Mesenchymal stem cell (in vitro differentiated cells and primary cell): ENCODE results near the gene PEDS1.

Experiments used
- DNase-seq: peaks from one replicate; pipeline ENCODE4 v3.0.0-alpha.2; 2013
- H2AFZ ChIP-seq: one replicate; pipeline ENCODE4 v1.6.1; 2013; ENCODE audit warnings: low read depth, mild to moderate bottlenecking, control low read depth, inconsistent platforms, low read length, moderate library complexity
- H2AK5ac ChIP-seq: 2 replicates; pipeline ENCODE4 v1.6.1; 2013; ENCODE audit warnings: low read length, moderate library complexity, mild to moderate bottlenecking, inconsistent platforms; ENCODE audit not compliant: severe bottlenecking
- H2BK120ac ChIP-seq: one replicate; pipeline ENCODE4 v1.6.1; 2013; ENCODE audit warnings: low read depth, mild to moderate bottlenecking, inconsistent platforms, low read length, moderate library complexity
- H2BK12ac ChIP-seq, 2 experiments: one replicate each; pipeline ENCODE4 v1.6.1; 2013; ENCODE audit warnings: inconsistent platforms in 2 of 2, low read length in 2 of 2, mild to moderate bottlenecking in 2 of 2, moderate library complexity in 2 of 2, control low read depth in 1 of 2
- H2BK15ac ChIP-seq: one replicate; pipeline ENCODE4 v1.6.1; 2013; ENCODE audit warnings: mild to moderate bottlenecking, low read depth, inconsistent platforms; ENCODE audit not compliant: poor library complexity, severe bottlenecking
- H2BK5ac ChIP-seq: 2 replicates; pipeline ENCODE4 v1.6.1; 2013; ENCODE audit warnings: low read depth, mild to moderate bottlenecking, low read length, control low read depth, inconsistent platforms; ENCODE audit not compliant: poor library complexity, severe bottlenecking
- H3K14ac ChIP-seq, 2 experiments: one replicate each; pipeline ENCODE4 v1.6.1; 2013; ENCODE audit warnings: inconsistent platforms in 2 of 2, low read length in 2 of 2, control low read depth in 1 of 2, mild to moderate bottlenecking in 1 of 2, moderate library complexity in 1 of 2
- H3K18ac ChIP-seq, 2 experiments: one replicate each; pipeline ENCODE4 v1.6.1; 2013; ENCODE audit warnings: inconsistent platforms in 2 of 2, low read length in 2 of 2, control low read depth in 1 of 2, low read depth in 1 of 2, mild to moderate bottlenecking in 1 of 2
- H3K23ac ChIP-seq, 2 experiments: one replicate each; pipeline ENCODE4 v1.6.1; 2013; ENCODE audit warnings: inconsistent platforms in 2 of 2, low read length in 2 of 2, mild to moderate bottlenecking in 2 of 2, moderate library complexity in 2 of 2, control low read depth in 1 of 2
- H3K27ac ChIP-seq: 2 replicates; pipeline ENCODE4 v1.5.1; 2013; ENCODE audit warnings: mild to moderate bottlenecking, moderate library complexity, low read length, control low read depth, inconsistent platforms; ENCODE audit not compliant: poor library complexity, severe bottlenecking
- H3K27me3 ChIP-seq, 2 experiments: 2 replicates each; pipeline versions ENCODE4 v1.6.1 to v1.7.0; 2013; ENCODE audit warnings: low read length in 2 of 2, mild to moderate bottlenecking in 2 of 2, moderate library complexity in 2 of 2, control low read depth in 1 of 2, inconsistent platforms in 1 of 2; ENCODE audit not compliant: control insufficient read depth in 1 of 2, insufficient read depth in 1 of 2
- H3K36me3 ChIP-seq, 2 experiments: 2 replicates each; pipeline versions ENCODE4 v1.6.1 to v1.7.0; 2013; ENCODE audit warnings: low read length in 2 of 2, control low read depth in 1 of 2, inconsistent platforms in 1 of 2, low read depth in 1 of 2, mild to moderate bottlenecking in 1 of 2; ENCODE audit not compliant: insufficient read depth in 2 of 2, control insufficient read depth in 1 of 2
- H3K4ac ChIP-seq, 2 experiments: one replicate each; pipeline ENCODE4 v1.6.1; 2013; ENCODE audit warnings: inconsistent platforms in 2 of 2, low read length in 2 of 2, mild to moderate bottlenecking in 2 of 2, moderate library complexity in 2 of 2, control low read depth in 1 of 2, low read depth in 1 of 2
- H3K4me1 ChIP-seq: 2 replicates; pipeline ENCODE4 v1.6.1; 2013; ENCODE audit warnings: low read depth, low read length, control low read depth; ENCODE audit not compliant: control insufficient read depth, insufficient read depth
- H3K4me2 ChIP-seq: 2 replicates; pipeline ENCODE4 v1.6.1; 2013; ENCODE audit warnings: low read length, mild to moderate bottlenecking, inconsistent platforms; ENCODE audit not compliant: poor library complexity, severe bottlenecking
- H3K4me3 ChIP-seq, 2 experiments: 2 replicates each; pipeline versions ENCODE4 v1.5.1 to v1.7.0; 2013; ENCODE audit warnings: low read length in 2 of 2, mild to moderate bottlenecking in 2 of 2, control low read depth in 1 of 2, low read depth in 1 of 2; ENCODE audit not compliant: insufficient read depth in 1 of 2
- H3K79me1 ChIP-seq: replicated peaks from 2 replicates; pipeline ENCODE4 v1.6.1; 2013; ENCODE audit warnings: mild to moderate bottlenecking, control low read depth, low read length, inconsistent platforms; ENCODE audit not compliant: poor library complexity, severe bottlenecking
- H3K9ac ChIP-seq: 2 replicates; pipeline ENCODE4 v1.7.0; 2013; ENCODE audit warnings: mild to moderate bottlenecking, low read length, moderate library complexity
- H3K9me3 ChIP-seq: 2 replicates; pipeline ENCODE4 v1.7.0; 2013; ENCODE audit warnings: mild to moderate bottlenecking, low read length; ENCODE audit not compliant: control insufficient read depth
- H4K8ac ChIP-seq: one replicate; pipeline ENCODE4 v1.6.1; 2013; ENCODE audit warnings: inconsistent platforms, mild to moderate bottlenecking, low read length, moderate library complexity
- H4K91ac ChIP-seq: one replicate; pipeline ENCODE4 v1.6.1; 2013; ENCODE audit warnings: mild to moderate bottlenecking, low read length, inconsistent platforms
- WGBS: methylation state at CpG from one replicate; pipeline ENCODE4 v1.1.7; 2013; ENCODE audit warnings: mixed read lengths; 5-methylcytosine and 5-hydroxymethylcytosine counted together

PEDS1 gene

GRCh38 chr20:50130356-50130723 lies 23.2 kb downstream of the PEDS1 start:
- H3K4me1 ChIP-seq = peaks cover 18% of the 10 kb centered on the region
- H2BK120ac ChIP-seq = no peak overlapping the region
- H3K23ac ChIP-seq = no peak overlapping the region
- no peak overlapping the region for H3K14ac ChIP-seq
- H2AK5ac ChIP-seq = no peak overlapping the region
- peaks cover 48% of the 10 kb centered on the region for H3K79me1 ChIP-seq
- H3K4ac ChIP-seq = no peak overlapping the region
- H3K9me3 ChIP-seq = no peaks in the 10 kb centered on the region
- no peak overlapping the region for H3K18ac ChIP-seq
- H2BK5ac ChIP-seq = no peak overlapping the region
- no peak overlapping the region for H3K4me3 ChIP-seq
- no peak for DNase-seq
- no peaks in the 10 kb centered on the region for H3K27me3 ChIP-seq
- H3K36me3 ChIP-seq = peaks cover 74 to 75% of the 10 kb centered on the region in 2 experiments
- no peak overlapping the region for H3K4me2 ChIP-seq
- H3K9ac ChIP-seq = no peak overlapping the region
- H2AFZ ChIP-seq = no peak overlapping the region
- no peak overlapping the region for H4K91ac ChIP-seq
- 100% methylated on average over 1 of the region's 1 CpG for WGBS
- H2BK12ac ChIP-seq = no peak overlapping the region
- no peak overlapping the region for H2BK15ac ChIP-seq
- no peak overlapping the region for H4K8ac ChIP-seq
- no peak overlapping the region for H3K27ac ChIP-seq

GRCh38 chr20:50129662-50130355 lies 23.7 kb downstream of the PEDS1 start:
- H2BK5ac ChIP-seq = no peak overlapping the region
- H3K4me1 ChIP-seq = peaks cover 18% of the 10 kb centered on the region
- DNase-seq = no peak
- no peak overlapping the region for H2BK120ac ChIP-seq
- H2AFZ ChIP-seq = no peak overlapping the region
- peaks cover 52% of the 10 kb centered on the region for H3K79me1 ChIP-seq
- no peak overlapping the region for H3K23ac ChIP-seq
- H3K4ac ChIP-seq = no peak overlapping the region
- H2BK15ac ChIP-seq = no peak overlapping the region
- no peak overlapping the region for H3K27ac ChIP-seq
- H2BK12ac ChIP-seq = no peak overlapping the region
- no peak overlapping the region for H3K4me3 ChIP-seq
- peaks cover 75 to 79% of the 10 kb centered on the region in 2 experiments for H3K36me3 ChIP-seq
- no peaks in the 10 kb centered on the region for H3K27me3 ChIP-seq
- H3K4me2 ChIP-seq = no peak overlapping the region
- H2AK5ac ChIP-seq = no peak overlapping the region
- H3K9ac ChIP-seq = no peak overlapping the region
- no peak overlapping the region for H3K18ac ChIP-seq
- H4K8ac ChIP-seq = no peak overlapping the region
- H4K91ac ChIP-seq = no peak overlapping the region
- H3K9me3 ChIP-seq = no peaks in the 10 kb centered on the region
- WGBS = 97% methylated on average over 13 of the region's 13 CpGs
- no peak overlapping the region for H3K14ac ChIP-seq

- no peak overlapping the region for H2BK120ac ChIP-seq
- no peak overlapping the region for H2BK15ac ChIP-seq
- no peak overlapping the region for H3K27ac ChIP-seq
- no peak overlapping the region for H3K14ac ChIP-seq
- H3K18ac ChIP-seq = no peak overlapping the region
- no peak overlapping the region for H2BK5ac ChIP-seq
- no peak for DNase-seq
- peaks cover 55% of the 10 kb centered on the region for H3K79me1 ChIP-seq
- no peak overlapping the region for H4K8ac ChIP-seq
- H3K4me1 ChIP-seq = peaks cover 20% of the 10 kb centered on the region
- H3K23ac ChIP-seq = no peak overlapping the region
- no peak overlapping the region for H3K9ac ChIP-seq
- no peak overlapping the region for H3K4me2 ChIP-seq
- no peak overlapping the region for H3K4me3 ChIP-seq
- no peak overlapping the region for H3K4ac ChIP-seq
- no peak overlapping the region for H2AFZ ChIP-seq
- no peaks in the 10 kb centered on the region for H3K9me3 ChIP-seq
- 99% methylated on average over 8 of the region's 8 CpGs for WGBS
- no peak overlapping the region for H4K91ac ChIP-seq
- H2AK5ac ChIP-seq = no peak overlapping the region
- no peak overlapping the region for H2BK12ac ChIP-seq
- peaks cover 76 to 82% of the 10 kb centered on the region in 2 experiments for H3K36me3 ChIP-seq
- no peaks in the 10 kb centered on the region for H3K27me3 ChIP-seq
These were observed 25.0 kb downstream of the PEDS1 start for GRCh38 chr20:50128520-50128905.

GRCh38 chr20:50127587-50128519 lies 25.7 kb downstream of the PEDS1 start:
- no peak overlapping the region for H2AK5ac ChIP-seq
- no peak for DNase-seq
- H3K9me3 ChIP-seq = no peaks in the 10 kb centered on the region

More at GRCh38 chr20:50127587-50128519, 25.7 kb downstream of the PEDS1 start:
- Histone ChIP-seq H3K36me3 (peaks cover 73 to 84% of the 10 kb centered on the region in 2 experiments), H2BK12ac (no peak overlapping the region), H3K4me2 (no peak overlapping the region), H3K79me1 (peaks cover 49% of the 10 kb centered on the region), H3K27ac (no peak overlapping the region), H3K14ac (no peak overlapping the region), H3K9ac (no peak overlapping the region), H3K4me1 (peaks cover 20% of the 10 kb centered on the region), H3K4ac (no peak overlapping the region), H3K27me3 (no peaks in the 10 kb centered on the region), H2BK120ac (no peak overlapping the region), H2AFZ (no peak overlapping the region), H2BK15ac (no peak overlapping the region), H3K18ac (no peak overlapping the region), H4K8ac (no peak overlapping the region), H3K23ac (no peak overlapping the region), H3K4me3 (no peak overlapping the region), H2BK5ac (no peak overlapping the region), H4K91ac (no peak overlapping the region)
- WGBS = 97% methylated on average over 28 of the region's 28 CpGs
